CD4-positive, alpha-beta T cell (primary cell): ENCODE data around the gene DEPP1. TPM values are rescaled to one million over a fixed set of nuclear protein-coding genes. Genes with fewer than 3 reads are reported as not detected.

Source experiments
- ATAC-seq: fragments of 200-7000 bp; cut with Tn5 transposase; one replicate; pipeline ENCODE4 v1.10.0; 2022; ENCODE audit warnings: mild to moderate bottlenecking; ENCODE audit not compliant: poor library complexity
- CTCF ChIA-PET: fragments of 350-600 bp; sonication (Branson Sonifier 250); formaldehyde crosslinking; loops from one replicate; lab custom pipeline; 2021; ENCODE audit warnings: antibody characterized with exemption, inconsistent platforms; lab: Charles Lee
- POLR2A ChIA-PET: fragments of 350-600 bp; sonication (Branson Sonifier 250); formaldehyde crosslinking; loops from one replicate; lab custom pipeline; 2021; ENCODE audit warnings: antibody characterized with exemption, inconsistent platforms; lab: Charles Lee
- DNase-seq, 14 experiments: peaks; one replicate each; pipeline ENCODE4 v3.0.0-alpha.2; 2013 to 2020; ENCODE audit warnings: mixed read lengths in 2 of 14
- H3K27ac ChIP-seq, 2 donors: one replicate each; pipeline versions ENCODE4 v1.5.1 to v1.7.0; 2013; ENCODE audit warnings: low read length in 2 of 2, low read depth in 1 of 2, mild to moderate bottlenecking in 1 of 2
- H3K27me3 ChIP-seq, 2 experiments: 1 replicate in 1 of 2; 2 replicates in 1 of 2; pipeline versions ENCODE4 v1.6.1 to v1.7.0; 2013; ENCODE audit warnings: low read length in 2 of 2, control low read depth in 1 of 2, mild to moderate bottlenecking in 1 of 2, moderate library complexity in 1 of 2; ENCODE audit not compliant: insufficient read depth in 2 of 2, control insufficient read depth in 1 of 2
- H3K36me3 ChIP-seq: one replicate; pipeline ENCODE4 v1.6.1; 2013; ENCODE audit warnings: low read length, control low read depth; ENCODE audit not compliant: insufficient read depth
- H3K4me1 ChIP-seq: one replicate; pipeline ENCODE4 v1.6.1; 2013; ENCODE audit warnings: low read length, control low read depth; ENCODE audit not compliant: insufficient read depth
- H3K4me3 ChIP-seq: one replicate; pipeline ENCODE4 v1.5.1; 2013; ENCODE audit warnings: mild to moderate bottlenecking, low read length, moderate library complexity
- H3K9me3 ChIP-seq, 2 experiments: 1 replicate in 1 of 2; 2 replicates in 1 of 2; pipeline versions ENCODE4 v1.6.1 to v1.7.0; 2013; ENCODE audit warnings: low read length in 2 of 2, mild to moderate bottlenecking in 2 of 2, control low read depth in 1 of 2, moderate library complexity in 1 of 2; ENCODE audit not compliant: control insufficient read depth in 1 of 2, insufficient read depth in 1 of 2
- H3K27ac Mint-ChIP-seq: one replicate; pipeline ENCODE4 v1.8.0; 2020; ENCODE audit warnings: mixed read lengths
- H3K27me3 Mint-ChIP-seq: one replicate; pipeline ENCODE4 v1.8.0; 2021; ENCODE audit warnings: mixed read lengths
- H3K36me3 Mint-ChIP-seq: one replicate; pipeline ENCODE4 v1.8.0; 2021; ENCODE audit warnings: low read depth, mixed read lengths
- H3K4me1 Mint-ChIP-seq: one replicate; pipeline ENCODE4 v1.8.0; 2021; ENCODE audit warnings: low read depth, mixed read lengths
- H3K4me3 Mint-ChIP-seq: one replicate; pipeline ENCODE4 v1.8.0; 2020; ENCODE audit warnings: mild to moderate bottlenecking, mixed read lengths
- H3K9me3 Mint-ChIP-seq: one replicate; pipeline ENCODE4 v1.8.0; 2020; ENCODE audit warnings: mixed read lengths
- intact Hi-C, 2 experiments: fragments of 100-400 bp; cut with DNase I in 1 of 2; cut with micrococcal nuclease in 1 of 2; formaldehyde crosslinking; loops; one replicate each; pipeline versions ENCODE4 v1.15.1 to v1.9.0; 2023 to 2025; cut with DNase I, micrococcal nuclease
- total RNA-seq, 174 experiments: library from RNA in 2 of 174; stranded (reverse) in 2 of 174; gene quantifications; one replicate each; pipeline ENCODE4 v1.2.3 and lab custom pipeline; 2021 to 2026
- TF ChIP-seq, protein P1 (sequence below): fragments of 200-600 bp; IDR thresholded peaks from one replicate; pipeline ENCODE4 v1.8.0; 2022; ENCODE audit warnings: antibody characterized with exemption, mild to moderate bottlenecking

DEPP1 gene
- total RNA-seq, 2 experiments from 2014 or later, result not detected

- ChIA-PET POLR2A (interaction anchor here (0.6 kb wide), 1 partner anchor 172 kb away, joined by 3 read pairs; no protein-coding TSS in a partner anchor), CTCF (no interaction called here)
- Histone ChIP-seq H3K27me3 (no peaks in the 10 kb centered on the region), H3K36me3 (no peaks in the 10 kb centered on the region), H3K27ac (no peak overlapping the region), H3K4me1 (peaks cover 31% of the 10 kb centered on the region), H3K4me3 (no peak overlapping the region), H3K9me3 (no peaks in the 10 kb centered on the region)
- ATAC-seq (no peak), DNase-seq (no peak)
- no peak overlapping the region for H3K27ac Mint-ChIP-seq
- H3K36me3 Mint-ChIP-seq, result no peaks in the 10 kb centered on the region
- no peak overlapping the region for H3K4me3 Mint-ChIP-seq
- TF ChIP-seq, protein P1, sequence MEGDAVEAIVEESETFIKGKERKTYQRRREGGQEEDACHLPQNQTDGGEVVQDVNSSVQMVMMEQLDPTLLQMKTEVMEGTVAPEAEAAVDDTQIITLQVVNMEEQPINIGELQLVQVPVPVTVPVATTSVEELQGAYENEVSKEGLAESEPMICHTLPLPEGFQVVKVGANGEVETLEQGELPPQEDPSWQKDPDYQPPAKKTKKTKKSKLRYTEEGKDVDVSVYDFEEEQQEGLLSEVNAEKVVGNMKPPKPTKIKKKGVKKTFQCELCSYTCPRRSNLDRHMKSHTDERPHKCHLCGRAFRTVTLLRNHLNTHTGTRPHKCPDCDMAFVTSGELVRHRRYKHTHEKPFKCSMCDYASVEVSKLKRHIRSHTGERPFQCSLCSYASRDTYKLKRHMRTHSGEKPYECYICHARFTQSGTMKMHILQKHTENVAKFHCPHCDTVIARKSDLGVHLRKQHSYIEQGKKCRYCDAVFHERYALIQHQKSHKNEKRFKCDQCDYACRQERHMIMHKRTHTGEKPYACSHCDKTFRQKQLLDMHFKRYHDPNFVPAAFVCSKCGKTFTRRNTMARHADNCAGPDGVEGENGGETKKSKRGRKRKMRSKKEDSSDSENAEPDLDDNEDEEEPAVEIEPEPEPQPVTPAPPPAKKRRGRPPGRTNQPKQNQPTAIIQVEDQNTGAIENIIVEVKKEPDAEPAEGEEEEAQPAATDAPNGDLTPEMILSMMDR, result no peak
- intact Hi-C loops, result no loop called here
- H3K27me3 Mint-ChIP-seq, result no peaks in the 10 kb centered on the region
- H3K4me1 Mint-ChIP-seq, result peaks cover 27% of the 10 kb centered on the region
- H3K9me3 Mint-ChIP-seq, result no peaks in the 10 kb centered on the region
Measured at GRCh38 chr10:44966816-44967509, 11.6 kb downstream of the DEPP1 start.

DNA sequence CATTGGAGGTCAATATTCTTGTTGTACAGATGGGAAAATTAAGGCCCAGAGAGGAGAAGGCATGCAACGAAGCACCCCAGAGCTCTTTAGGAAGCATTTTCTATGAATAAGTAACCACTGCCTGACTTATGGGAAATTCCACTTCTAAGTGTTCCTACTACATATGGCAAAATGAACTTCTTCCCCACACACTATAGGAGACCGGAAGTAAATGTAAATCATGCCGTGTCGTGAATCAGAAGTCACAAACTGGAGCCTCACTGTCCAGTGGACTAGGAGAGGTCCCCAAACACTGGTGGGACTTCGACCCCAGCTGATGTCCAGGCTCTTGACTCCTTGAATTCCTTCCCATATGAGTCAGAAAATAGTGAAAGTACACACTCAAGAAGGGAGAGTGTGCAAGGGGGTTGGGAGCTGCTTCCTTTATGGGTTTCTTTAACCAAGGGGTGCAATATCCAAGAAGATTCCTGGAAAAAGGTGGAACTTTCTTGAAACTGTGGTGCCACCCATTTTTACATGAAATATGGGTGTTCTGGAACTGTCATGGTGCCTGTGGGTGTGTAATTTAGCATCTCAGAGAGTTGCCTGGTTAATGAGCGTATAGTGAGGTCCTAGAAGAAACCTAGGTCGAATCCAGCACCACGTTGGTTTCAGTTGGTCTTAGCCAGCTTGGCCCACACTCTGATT, 12.3 kb downstream of the DEPP1 start:
- peaks cover 31% of the 10 kb centered on the region for H3K4me1 ChIP-seq
- no peaks in the 10 kb centered on the region for H3K36me3 Mint-ChIP-seq
- no peak overlapping the region for H3K4me3 Mint-ChIP-seq

DNA sequence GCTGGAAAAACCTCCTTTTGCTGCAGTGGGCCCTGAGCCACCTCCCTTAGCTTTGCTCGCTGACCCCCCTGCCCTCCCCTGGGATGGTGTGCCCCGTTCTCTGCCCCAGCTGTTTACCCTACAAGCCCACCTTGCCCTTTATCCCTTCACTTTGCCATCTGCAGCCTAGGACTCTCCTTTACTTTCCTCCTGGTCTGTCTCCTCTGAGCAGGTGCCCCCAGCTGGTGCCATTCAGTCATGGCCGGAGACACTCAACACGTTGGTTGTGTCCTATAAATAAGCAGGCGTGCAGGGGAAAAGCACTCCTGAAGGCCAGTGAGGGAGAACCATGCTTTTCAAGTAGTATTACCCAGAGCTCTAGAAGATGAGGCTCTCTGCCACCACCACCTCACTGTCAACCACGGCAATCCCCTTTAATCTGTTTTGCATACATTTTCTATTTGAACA, 12.9 kb downstream of the DEPP1 start:
- Mint-ChIP-seq H3K36me3 (no peaks in the 10 kb centered on the region), H3K27ac (no peak overlapping the region), H3K4me1 (peaks cover 27% of the 10 kb centered on the region), H3K9me3 (no peaks in the 10 kb centered on the region), H3K27me3 (no peaks in the 10 kb centered on the region), H3K4me3 (no peak overlapping the region)
- Histone ChIP-seq H3K27ac (no peak overlapping the region), H3K4me1 (peaks cover 31% of the 10 kb centered on the region), H3K27me3 (no peaks in the 10 kb centered on the region), H3K9me3 (no peaks in the 10 kb centered on the region), H3K36me3 (no peaks in the 10 kb centered on the region), H3K4me3 (no peak overlapping the region)
- CTCF ChIA-PET, result no interaction called here
- intact Hi-C loops, result no loop called here
- ATAC-seq (no peak), DNase-seq (no peak)
- POLR2A ChIA-PET, result no interaction called here
- TF ChIP-seq, protein P1, result no peak

More for the DNA sequence above, 12.3 kb downstream of the DEPP1 start:
- Histone ChIP-seq H3K9me3 (no peaks in the 10 kb centered on the region), H3K27ac (no peak overlapping the region), H3K27me3 (no peaks in the 10 kb centered on the region), H3K36me3 (no peaks in the 10 kb centered on the region), H3K4me3 (no peak overlapping the region)
- DNase-seq (peak in 2 of 14 experiments; percentile 38 to 52), ATAC-seq (no peak)
- Mint-ChIP-seq H3K4me1 (peaks cover 27% of the 10 kb centered on the region), H3K27me3 (no peaks in the 10 kb centered on the region), H3K27ac (no peak overlapping the region), H3K9me3 (no peaks in the 10 kb centered on the region)
- ChIA-PET POLR2A (interaction anchor here (0.6 kb wide), 1 partner anchor 173 kb away, joined by 3 read pairs; no protein-coding TSS in a partner anchor), CTCF (no interaction called here)
- intact Hi-C loops, result no loop called here
- TF ChIP-seq, protein P1, result no peak
